MM.1S (cell line): ENCODE measurements around the gene B4GALT7.

Source experiments
- DNase-seq: peaks from one replicate; pipeline ENCODE4 v3.0.0-alpha.2; 2015
- H2AFZ ChIP-seq: fragments of 300-600 bp; sonication (generic); 2 replicates; pipeline ENCODE4 v1.6.0; 2016; ENCODE audit warnings: antibody characterized with exemption, low read length
- H3F3A ChIP-seq: fragments of 300-600 bp; sonication (generic); 2 replicates; pipeline ENCODE4 v1.6.1; 2016; ENCODE audit warnings: mild to moderate bottlenecking, antibody characterized with exemption, low read length, moderate library complexity, mixed read lengths; ENCODE audit not compliant: insufficient read depth
- H3K27ac ChIP-seq: fragments of 300-600 bp; sonication (generic); 2 replicates; pipeline ENCODE4 v1.5.1; 2016; ENCODE audit warnings: mild to moderate bottlenecking, low read length
- H3K27me3 ChIP-seq: fragments of 300-600 bp; sonication (generic); replicated peaks from 2 replicates; pipeline ENCODE4 v1.6.0; 2016; ENCODE audit warnings: low read length; ENCODE audit not compliant: insufficient read depth
- H3K36me3 ChIP-seq: fragments of 300-600 bp; sonication (generic); replicated peaks from 2 replicates; pipeline ENCODE4 v1.6.1; 2016; ENCODE audit warnings: mild to moderate bottlenecking, low read length, mixed read lengths; ENCODE audit not compliant: insufficient read depth
- H3K4me1 ChIP-seq: fragments of 300-600 bp; sonication (generic); 2 replicates; pipeline ENCODE4 v1.6.1; 2016; ENCODE audit warnings: low read length, mixed read lengths
- H3K4me2 ChIP-seq: fragments of 300-600 bp; sonication (generic); 2 replicates; pipeline ENCODE4 v1.6.0; 2016; ENCODE audit warnings: low read depth, low read length
- H3K4me3 ChIP-seq: fragments of 300-600 bp; sonication (generic); 2 replicates; pipeline ENCODE4 v1.5.1; 2016; ENCODE audit warnings: low read length, mixed read lengths
- H3K79me2 ChIP-seq: fragments of 300-600 bp; sonication (generic); 2 replicates; pipeline ENCODE4 v1.6.1; 2016; ENCODE audit warnings: mixed run types, low read length, mixed read lengths
- H3K9ac ChIP-seq: fragments of 300-600 bp; sonication (generic); 2 replicates; pipeline ENCODE4 v1.6.1; 2016; ENCODE audit warnings: low read length, mixed read lengths
- H3K9me2 ChIP-seq: fragments of 300-600 bp; sonication (generic); replicated peaks from 2 replicates; pipeline ENCODE4 v1.6.1; 2016; ENCODE audit warnings: mild to moderate bottlenecking, low read length, mixed read lengths; ENCODE audit not compliant: insufficient read depth
- H3K9me3 ChIP-seq: fragments of 300-600 bp; sonication (generic); replicated peaks from 2 replicates; pipeline ENCODE4 v1.6.1; 2016; ENCODE audit warnings: mild to moderate bottlenecking, low read length, mixed read lengths; ENCODE audit not compliant: insufficient read depth
- H4K20me1 ChIP-seq: fragments of 300-600 bp; sonication (generic); 2 replicates; pipeline ENCODE4 v1.6.1; 2016; ENCODE audit warnings: mild to moderate bottlenecking, low read length, moderate library complexity, mixed read lengths; ENCODE audit not compliant: insufficient read depth
- EZH2 ChIP-seq: fragments of 300-600 bp; sonication (generic); optimal IDR thresholded peaks from 2 replicates; pipeline ENCODE3; 2017; ENCODE audit warnings: low read depth, mild to moderate bottlenecking, antibody characterized with exemption, low read length, mixed read lengths
- EZH2phosphoT487 ChIP-seq: fragments of 300-600 bp; sonication (generic); IDR thresholded peaks from 2 replicates; pipeline ENCODE4 v1.6.1; 2018; ENCODE audit warnings: antibody characterized with exemption, low read length
- TF ChIP-seq, protein P1 (sequence below): fragments of 300-600 bp; sonication (generic); IDR thresholded peaks from 2 replicates; pipeline ENCODE4 v1.5.1; 2016; ENCODE audit warnings: antibody characterized with exemption, low read length, mixed read lengths

The B4GALT7 gene

DNA sequence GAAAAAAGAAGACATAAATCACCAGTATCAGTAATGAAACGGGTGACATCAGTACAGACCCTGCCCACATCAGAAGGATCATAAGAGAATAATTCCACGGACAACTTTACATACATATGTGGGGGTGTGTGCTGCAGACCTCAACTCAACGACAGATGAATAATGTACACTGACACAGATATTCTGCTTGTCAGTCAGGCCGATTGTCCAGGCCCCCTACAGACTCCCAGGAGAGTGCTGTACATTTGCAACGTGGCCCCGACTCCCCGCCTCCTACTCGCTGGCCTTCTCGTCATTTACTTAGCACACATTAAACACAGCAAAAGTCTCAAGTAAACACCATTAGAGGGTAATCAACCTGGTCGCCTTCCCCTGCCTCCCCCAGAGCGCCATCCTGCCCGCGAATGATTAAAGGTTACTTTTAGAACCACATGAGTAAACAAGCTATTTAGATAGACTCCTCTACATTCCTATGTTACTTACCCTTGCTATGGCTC is 11.5 kb upstream of the B4GALT7 start:
- H3K9me2 ChIP-seq: no peaks in the 10 kb centered on the region
- no peaks in the 10 kb centered on the region for H3K36me3 ChIP-seq
- H3K9ac ChIP-seq: no peak overlapping the region
- H3K79me2 ChIP-seq: peaks cover 15% of the 10 kb centered on the region
- peaks cover 54% of the 10 kb centered on the region for H3K27me3 ChIP-seq
- H4K20me1 ChIP-seq: no peaks in the 10 kb centered on the region
- H3K9me3 ChIP-seq: no peaks in the 10 kb centered on the region
- 0 out of 2 replicates have a peak, but pooled peaks cover 6% of the 10 kb centered on the region for H3F3A ChIP-seq
- no peak for DNase-seq
- TF ChIP-seq, protein P1, sequence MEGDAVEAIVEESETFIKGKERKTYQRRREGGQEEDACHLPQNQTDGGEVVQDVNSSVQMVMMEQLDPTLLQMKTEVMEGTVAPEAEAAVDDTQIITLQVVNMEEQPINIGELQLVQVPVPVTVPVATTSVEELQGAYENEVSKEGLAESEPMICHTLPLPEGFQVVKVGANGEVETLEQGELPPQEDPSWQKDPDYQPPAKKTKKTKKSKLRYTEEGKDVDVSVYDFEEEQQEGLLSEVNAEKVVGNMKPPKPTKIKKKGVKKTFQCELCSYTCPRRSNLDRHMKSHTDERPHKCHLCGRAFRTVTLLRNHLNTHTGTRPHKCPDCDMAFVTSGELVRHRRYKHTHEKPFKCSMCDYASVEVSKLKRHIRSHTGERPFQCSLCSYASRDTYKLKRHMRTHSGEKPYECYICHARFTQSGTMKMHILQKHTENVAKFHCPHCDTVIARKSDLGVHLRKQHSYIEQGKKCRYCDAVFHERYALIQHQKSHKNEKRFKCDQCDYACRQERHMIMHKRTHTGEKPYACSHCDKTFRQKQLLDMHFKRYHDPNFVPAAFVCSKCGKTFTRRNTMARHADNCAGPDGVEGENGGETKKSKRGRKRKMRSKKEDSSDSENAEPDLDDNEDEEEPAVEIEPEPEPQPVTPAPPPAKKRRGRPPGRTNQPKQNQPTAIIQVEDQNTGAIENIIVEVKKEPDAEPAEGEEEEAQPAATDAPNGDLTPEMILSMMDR: no peak
- TF ChIP-seq EZH2phosphoT487: no peak
- TF ChIP-seq EZH2: no peak
- H2AFZ ChIP-seq: no peak overlapping the region
- H3K4me3 ChIP-seq: no peak overlapping the region
- peaks cover 9% of the 10 kb centered on the region; the same call in 1 of the 2 replicates for H3K4me1 ChIP-seq
- H3K4me2 ChIP-seq: no peak overlapping the region
- no peak overlapping the region for H3K27ac ChIP-seq

DNA sequence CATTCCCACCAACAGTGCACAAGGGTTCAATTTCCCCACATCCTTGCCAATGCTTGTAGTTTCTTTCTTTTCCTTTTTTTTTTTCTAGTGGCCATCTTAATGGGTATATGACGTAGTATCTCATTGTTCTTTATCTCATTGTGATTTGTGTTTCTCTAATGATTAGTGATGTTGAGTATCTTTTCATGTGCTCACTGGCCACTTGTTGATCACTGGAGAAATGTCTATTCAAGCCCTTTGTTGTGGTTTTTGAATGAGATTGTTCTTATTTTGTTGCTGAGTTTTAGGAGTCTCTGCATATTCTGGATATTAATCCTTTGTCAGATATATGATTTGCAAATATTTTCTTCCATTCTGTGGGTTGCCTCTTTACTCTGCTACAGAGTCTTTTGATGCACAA is 9.5 kb upstream of the B4GALT7 start:
- no peaks in the 10 kb centered on the region for H3K9me3 ChIP-seq
- peaks cover 24% of the 10 kb centered on the region for H3K79me2 ChIP-seq
- no peaks in the 10 kb centered on the region for H3K9me2 ChIP-seq
- DNase-seq: no peak
- no peak overlapping the region for H3K27ac ChIP-seq
- no peak overlapping the region for H3K9ac ChIP-seq
- H3K4me3 ChIP-seq: no peak overlapping the region
- H3K4me2 ChIP-seq: no peak overlapping the region
- peaks cover 11% of the 10 kb centered on the region; the same call in 1 of the 2 replicates for H3K4me1 ChIP-seq
- 0 out of 2 replicates have a peak, but pooled peaks cover 11% of the 10 kb centered on the region for H3F3A ChIP-seq
- H4K20me1 ChIP-seq: no peaks in the 10 kb centered on the region
- peaks cover 39% of the 10 kb centered on the region for H3K27me3 ChIP-seq
- TF ChIP-seq EZH2phosphoT487 (no peak), EZH2 (no peak)
- H2AFZ ChIP-seq: no peak overlapping the region
- peaks cover 12% of the 10 kb centered on the region; the same call in 1 of the 2 replicates for H3K36me3 ChIP-seq

DNA sequence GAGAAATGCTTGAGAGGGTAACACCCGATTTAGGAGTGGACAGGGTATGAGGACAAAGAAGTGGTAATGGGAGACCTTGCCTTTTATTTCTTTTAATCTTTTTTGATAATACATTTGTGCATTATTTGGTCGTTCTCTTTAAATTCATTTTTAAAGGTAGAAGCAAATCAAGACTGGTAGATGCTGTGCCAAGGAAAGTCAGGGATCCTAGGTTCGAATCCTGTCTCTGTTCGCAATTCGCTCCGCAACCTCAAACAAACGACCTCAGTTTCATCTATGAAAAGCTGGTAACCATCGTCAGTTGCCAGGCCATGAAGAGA is 8.3 kb upstream of the B4GALT7 start:
- no peak overlapping the region for H3K27ac ChIP-seq
- H3K79me2 ChIP-seq: peaks cover 24% of the 10 kb centered on the region
- peaks cover 12% of the 10 kb centered on the region; the same call in 1 of the 2 replicates for H3K36me3 ChIP-seq

More for the DNA sequence above, 8.3 kb upstream of the B4GALT7 start:
- DNase-seq: no peak
- no peaks in the 10 kb centered on the region for H3K9me3 ChIP-seq
- no peaks in the 10 kb centered on the region for H4K20me1 ChIP-seq
- 0 out of 2 replicates have a peak, but pooled peaks cover 11% of the 10 kb centered on the region for H3F3A ChIP-seq
- H3K9ac ChIP-seq: no peak overlapping the region; the same call in 1 of the 2 replicates
- peaks cover 11% of the 10 kb centered on the region; the same call in 1 of the 2 replicates for H3K4me1 ChIP-seq
- peak overlapping the region; percentile 86 for H3K4me3 ChIP-seq
- peaks cover 32% of the 10 kb centered on the region for H3K27me3 ChIP-seq
- TF ChIP-seq EZH2phosphoT487: no peak
- TF ChIP-seq, protein P1: no peak
- H2AFZ ChIP-seq: peak overlapping the region; percentile 42
- no peaks in the 10 kb centered on the region for H3K9me2 ChIP-seq
- H3K4me2 ChIP-seq: peak overlapping the region; percentile 58
